GM23338 (cell line): Measurements from ENCODE around the gene ITGB2. TPM values are rescaled to one million over a fixed set of nuclear protein-coding genes. Genes with fewer than 3 reads are reported as not detected.

Source experiments
- ATAC-seq: fragments of 200-7000 bp; cut with Tn5 transposase; 3 replicates; pipeline ENCODE4 v1.9.1; 2020
- DNase-seq: peaks from one replicate; pipeline ENCODE4 v3.0.0-alpha.2; 2015; ENCODE audit warnings: low spot score
- H2AFZ ChIP-seq: fragments of 200-600 bp; sonication (generic); 2 replicates; pipeline ENCODE4 v1.8.0; 2016; ENCODE audit warnings: antibody characterized with exemption, mild to moderate bottlenecking, moderate library complexity
- H3F3A ChIP-seq: fragments of 200-600 bp; sonication (generic); replicated peaks from 2 replicates; pipeline ENCODE4 v1.8.0; 2017; ENCODE audit warnings: antibody characterized with exemption, mixed run types, low read depth
- H3K27ac ChIP-seq: fragments of 200-600 bp; sonication (generic); 2 replicates; pipeline ENCODE4 v1.6.1; 2016; ENCODE audit warnings: low read depth
- H3K27me3 ChIP-seq: fragments of 200-600 bp; sonication (generic); 2 replicates; pipeline ENCODE4 v1.8.0; 2016; ENCODE audit warnings: mild to moderate bottlenecking, mixed run types, moderate library complexity; ENCODE audit not compliant: insufficient read depth
- H3K36me3 ChIP-seq: fragments of 200-600 bp; sonication (generic); 2 replicates; pipeline ENCODE4 v1.8.0; 2016; ENCODE audit warnings: mild to moderate bottlenecking; ENCODE audit not compliant: insufficient read depth
- H3K4me1 ChIP-seq: fragments of 200-600 bp; sonication (generic); 2 replicates; pipeline ENCODE4 v1.8.0; 2016; ENCODE audit warnings: mild to moderate bottlenecking, moderate library complexity; ENCODE audit not compliant: insufficient read depth
- H3K4me2 ChIP-seq: fragments of 200-600 bp; sonication (generic); 2 replicates; pipeline ENCODE4 v1.7.1; 2017; ENCODE audit warnings: mixed run types
- H3K4me3 ChIP-seq: fragments of 200-600 bp; sonication (generic); 2 replicates; pipeline ENCODE4 v1.6.1; 2016; ENCODE audit warnings: mixed run types
- H3K79me2 ChIP-seq: fragments of 200-600 bp; sonication (generic); replicated peaks from 2 replicates; pipeline ENCODE4 v1.8.0; 2017; ENCODE audit warnings: mild to moderate bottlenecking; ENCODE audit not compliant: insufficient read depth
- H3K9me2 ChIP-seq: fragments of 200-600 bp; sonication (generic); 2 replicates; pipeline ENCODE4 v1.8.0; 2017; ENCODE audit not compliant: insufficient read depth
- H4K20me1 ChIP-seq: fragments of 200-600 bp; sonication (generic); replicated peaks from 2 replicates; pipeline ENCODE4 v1.8.0; 2017; ENCODE audit warnings: mild to moderate bottlenecking; ENCODE audit not compliant: insufficient read depth
- H3K27ac Mint-ChIP-seq: 2 replicates; pipeline ENCODE4 v1.8.0; 2020; ENCODE audit warnings: inconsistent platforms, mild to moderate bottlenecking, moderate library complexity, mixed read lengths
- H3K27me3 Mint-ChIP-seq: 3 replicates; pipeline ENCODE4 v1.8.0; 2022; ENCODE audit warnings: low read depth, mild to moderate bottlenecking, moderate library complexity, mixed read lengths, inconsistent platforms; ENCODE audit not compliant: insufficient read depth, poor library complexity
- H3K36me3 Mint-ChIP-seq: 3 replicates; pipeline ENCODE4 v1.8.0; 2021; ENCODE audit warnings: low read depth, mild to moderate bottlenecking, inconsistent platforms, moderate library complexity, mixed read lengths
- H3K4me1 Mint-ChIP-seq: 3 replicates; pipeline ENCODE4 v1.8.0; 2020; ENCODE audit warnings: mild to moderate bottlenecking, inconsistent platforms, mixed read lengths
- H3K4me3 Mint-ChIP-seq: 3 replicates; pipeline ENCODE4 v1.8.0; 2021; ENCODE audit warnings: moderate library complexity, mild to moderate bottlenecking, inconsistent platforms, mixed read lengths
- H3K9me3 Mint-ChIP-seq: 3 replicates; pipeline ENCODE4 v1.8.0; 2020; ENCODE audit warnings: moderate library complexity, mild to moderate bottlenecking, inconsistent platforms, mixed read lengths
- CREB1 ChIP-seq: fragments of 250-450 bp; sonication (Bioruptor Pico); IDR thresholded peaks from 2 replicates; pipeline ENCODE4 v1.5.0; 2020; ENCODE audit warnings: low read depth, mild to moderate bottlenecking, moderate library complexity
- CTCF ChIP-seq, 2 experiments: fragments of 200-600 bp in 1 of 2; sonication (generic) in 1 of 2; conservative IDR thresholded peaks; 2 replicates each; pipeline versions ENCODE4 v1.5.1 to v1.6.1; 2016 to 2017; ENCODE audit warnings: antibody characterized with exemption in 2 of 2, low read depth in 2 of 2, mild to moderate bottlenecking in 2 of 2, moderate library complexity in 1 of 2
- ETS1 ChIP-seq: IDR thresholded peaks from 2 replicates; pipeline ENCODE4 v1.6.1; 2016; ENCODE audit warnings: antibody characterized with exemption
- EZH2 ChIP-seq: fragments of 200-600 bp; sonication (generic); IDR thresholded peaks from one replicate; pipeline ENCODE4 v1.8.0; 2017; ENCODE audit warnings: antibody characterized with exemption, mild to moderate bottlenecking, low read depth; ENCODE audit not compliant: unreplicated experiment
- EZH2phosphoT487 ChIP-seq: fragments of 200-600 bp; sonication (generic); IDR thresholded peaks from one replicate; pipeline ENCODE4 v1.8.1; 2018; ENCODE audit warnings: antibody characterized with exemption; ENCODE audit not compliant: unreplicated experiment
- JUNB ChIP-seq: IDR thresholded peaks from one replicate; pipeline ENCODE4 v1.6.1; 2016; ENCODE audit warnings: antibody characterized with exemption; ENCODE audit not compliant: unreplicated experiment
- NANOG ChIP-seq: IDR thresholded peaks from 2 replicates; pipeline ENCODE4 v1.6.1; 2016; ENCODE audit warnings: antibody characterized with exemption, borderline replicate concordance
- POLR2AphosphoS5 ChIP-seq: IDR thresholded peaks from 2 replicates; pipeline ENCODE4 v1.6.1; 2016; ENCODE audit warnings: antibody characterized with exemption, low read depth
- STAT1 ChIP-seq: IDR thresholded peaks from one replicate; pipeline ENCODE4 v1.6.1; 2016; ENCODE audit warnings: antibody characterized with exemption; ENCODE audit not compliant: unreplicated experiment
- ZNF114 ChIP-seq: fragments of 250-450 bp; sonication (Bioruptor Pico); IDR thresholded peaks from 2 replicates; pipeline ENCODE4 v1.5.0; 2020; ENCODE audit warnings: mild to moderate bottlenecking, moderate library complexity
- ZNF331 ChIP-seq: fragments of 250-450 bp; sonication (Bioruptor Pico); IDR thresholded peaks from 2 replicates; pipeline ENCODE4 v1.5.0; 2020; ENCODE audit warnings: low read depth, mild to moderate bottlenecking, moderate library complexity
- polyA plus RNA-seq: library from polyadenylated mRNA; unstranded; fragments of >200 nt; fragmentation: Nextera tagmentation; extraction: Ambion mirVana; gene quantifications from 2 replicates; pipeline ENCODE4 v1.2.1, GENCODE V29; 2016
- total RNA-seq: library from RNA; depleted of rRNA; stranded (reverse); fragments of >200 nt; shearing (Covaris generic); gene quantifications from 2 replicates; pipeline ENCODE4 v1.2.3, GENCODE V29; 2014

The ITGB2 gene
- total and polyA plus RNA-seq, 2 experiments from 2014 or later: 0.44 to 0.63 TPM

- no peak for TF ChIP-seq STAT1
Observed at GRCh38 chr21:44902268-44903049, 18.2 kb downstream of the ITGB2 start (continued).

GRCh38 chr21:44901391-44902074 lies 19.2 kb downstream of the ITGB2 start:
- Histone ChIP-seq H3K4me2 (no peak overlapping the region), H3K79me2 (no peaks in the 10 kb centered on the region), H2AFZ (no peak overlapping the region), H4K20me1 (no peaks in the 10 kb centered on the region), H3K4me1 (no peaks in the 10 kb centered on the region), H3K27ac (no peak overlapping the region), H3K9me2 (no peaks in the 10 kb centered on the region), H3F3A (peaks cover 9% of the 10 kb centered on the region), H3K4me3 (no peak overlapping the region), H3K36me3 (no peaks in the 10 kb centered on the region), H3K27me3 (no peaks in the 10 kb centered on the region)
- TF ChIP-seq EZH2: no peak
- TF ChIP-seq EZH2phosphoT487: no peak
- TF ChIP-seq ETS1: no peak
- no peak for TF ChIP-seq ZNF331 (CRISPR knock-in tag)
- Mint-ChIP-seq H3K27me3 (peaks cover 20% of the 10 kb centered on the region), H3K27ac (no peak overlapping the region), H3K36me3 (no peaks in the 10 kb centered on the region; the same call in 2 of the 3 replicates), H3K9me3 (no peaks in the 10 kb centered on the region; the same call in 1 of the 3 replicates), H3K4me3 (no peak overlapping the region), H3K4me1 (peaks cover 9% of the 10 kb centered on the region)
- no peak for DNase-seq
- ATAC-seq: no peak

GRCh38 chr21:44900559-44901251 lies 20.0 kb downstream of the ITGB2 start:
- Mint-ChIP-seq H3K4me1 (peaks cover 7% of the 10 kb centered on the region), H3K27me3 (peaks cover 16% of the 10 kb centered on the region), H3K36me3 (no peaks in the 10 kb centered on the region; the same call in 2 of the 3 replicates), H3K9me3 (no peaks in the 10 kb centered on the region; the same call in 2 of the 3 replicates), H3K4me3 (no peak overlapping the region), H3K27ac (no peak overlapping the region)
- Histone ChIP-seq H3K4me1 (no peaks in the 10 kb centered on the region), H3K36me3 (no peaks in the 10 kb centered on the region), H3K27ac (no peak overlapping the region), H3K27me3 (no peaks in the 10 kb centered on the region), H3K79me2 (no peaks in the 10 kb centered on the region), H3K4me2 (no peak overlapping the region), H3K9me2 (no peaks in the 10 kb centered on the region), H4K20me1 (no peaks in the 10 kb centered on the region), H2AFZ (no peak overlapping the region), H3F3A (peaks cover 9% of the 10 kb centered on the region), H3K4me3 (no peak overlapping the region)
- ATAC-seq (no peak), DNase-seq (no peak)
- TF ChIP-seq CTCF (conservative IDR thresholded peaks at IDR 0.05; ENCODE audit: low read depth in 2 of 2) (no peak), ZNF114 (no peak), JUNB (no peak), ETS1 (no peak), ZNF331 (CRISPR knock-in tag) (no peak), EZH2 (no peak), POLR2AphosphoS5 (no peak), EZH2phosphoT487 (no peak), NANOG (no peak), CREB1 (no peak)
